GM18951 (cell line): ENCODE data around the gene ERBB4.
"Not testable (repeated sequence)": the region's sequence is repeated elsewhere in the genome, so short reads cannot be mapped to it uniquely, and the experiment has no call there.

Experiments
- POLR2A ChIP-seq: IDR thresholded peaks from 4 replicates; pipeline ENCODE4 v1.6.1; 2011; ENCODE audit warnings: mild to moderate bottlenecking; ENCODE audit not compliant: insufficient read length, insufficient read depth; ENCODE audit errors: extremely low read depth
- in situ Hi-C: fragments of 300-500 bp; cut with MboI; formaldehyde crosslinking; loops from one replicate; pipeline ENCODE4 v1.12.0; 2022; ENCODE audit warnings: low sequenced_read_pairs, mixed read lengths, inconsistent platforms; ENCODE audit not compliant: unreplicated experiment

ERBB4 gene

GRCh38 chr2:211665299-211665698 lies 873.3 kb downstream of the ERBB4 start:
- in situ Hi-C loops: no loop called here
- TF ChIP-seq POLR2A: no peak

GRCh38 chr2:211664321-211664720 lies 874.3 kb downstream of the ERBB4 start:
- no peak for TF ChIP-seq POLR2A

DNA sequence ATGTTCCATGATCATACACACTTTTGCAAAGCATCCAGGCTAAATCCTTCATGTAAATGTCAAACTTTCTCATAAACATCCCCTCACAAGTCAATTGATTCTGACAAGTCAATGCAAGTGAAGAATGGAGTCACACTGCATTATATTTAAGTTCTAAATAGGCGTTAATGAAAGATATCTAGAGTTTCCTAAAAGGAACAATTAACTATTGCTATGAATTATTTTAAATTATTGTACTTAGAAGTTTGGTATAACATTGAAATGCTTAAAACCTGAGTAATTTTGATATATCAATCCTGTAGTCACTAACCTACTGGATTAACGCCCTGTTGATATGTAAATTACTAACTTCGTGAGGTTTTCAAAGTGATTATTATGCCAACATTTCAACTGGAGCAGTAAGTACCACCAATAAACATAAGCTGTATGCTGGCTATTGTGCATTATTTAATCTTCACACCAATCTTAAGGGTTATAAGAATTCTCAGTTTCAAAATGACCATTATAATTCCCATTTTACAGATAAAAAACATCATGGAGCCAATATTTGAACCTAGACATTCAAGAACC lies 884.3 kb downstream of the ERBB4 start:
- TF ChIP-seq POLR2A: no peak
- in situ Hi-C loops: no loop called here

More at GRCh38 chr2:211664321-211664720, 874.3 kb downstream of the ERBB4 start:
- in situ Hi-C loops: no loop called here

- no peak for TF ChIP-seq POLR2A
- in situ Hi-C loops: no loop called here
These were observed 886.3 kb downstream of the ERBB4 start for GRCh38 chr2:211652327-211652726.

DNA sequence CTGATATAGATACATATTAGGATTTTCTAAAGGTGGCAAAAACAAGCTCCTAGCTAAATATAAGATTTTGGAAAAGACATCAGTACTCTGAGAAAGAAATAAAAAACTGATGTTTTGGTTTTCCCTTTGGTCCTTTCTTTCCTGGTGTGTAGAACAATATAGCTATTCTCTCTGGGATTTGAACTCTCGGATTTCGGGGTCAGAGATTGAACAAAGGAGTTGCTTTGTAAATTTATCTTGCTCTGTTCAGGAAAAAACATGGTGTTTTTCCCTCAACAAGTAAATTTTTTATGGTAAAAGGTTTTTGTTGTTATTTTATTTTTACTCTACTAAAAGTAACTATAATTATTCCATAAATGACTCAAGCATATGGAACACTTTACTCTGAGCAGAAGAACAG lies 889.3 kb downstream of the ERBB4 start:
- no peak for TF ChIP-seq POLR2A
- in situ Hi-C loops: no loop called here

- in situ Hi-C loops: no loop called here
- TF ChIP-seq POLR2A: no peak
These were observed 907.1 kb downstream of the ERBB4 start for GRCh38 chr2:211631503-211631902.

DNA sequence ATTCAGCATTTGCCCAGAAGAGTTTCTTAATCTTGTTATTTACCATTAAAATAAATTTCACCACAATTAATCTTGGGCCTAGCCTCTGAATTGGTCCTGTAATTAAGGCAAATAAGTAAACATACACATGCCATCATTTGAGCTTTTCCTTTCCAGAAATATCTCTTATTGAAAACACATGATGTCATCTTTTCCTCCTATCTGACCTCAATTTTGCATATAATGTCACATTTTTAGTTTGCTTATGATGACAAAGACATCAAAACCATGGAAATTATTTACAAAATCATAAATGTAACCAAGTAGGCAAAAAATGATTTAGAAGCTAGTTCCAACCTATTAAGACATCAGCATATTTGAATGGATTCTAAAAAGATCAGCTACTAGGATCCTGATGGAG lies 915.5 kb downstream of the ERBB4 start:
- no peak for TF ChIP-seq POLR2A

GRCh38 chr2:211620986-211621385 lies 917.6 kb downstream of the ERBB4 start:
- no peak for TF ChIP-seq POLR2A
- in situ Hi-C loops: no loop called here

More for the DNA sequence above, 915.5 kb downstream of the ERBB4 start:
- in situ Hi-C loops: no loop called here

DNA sequence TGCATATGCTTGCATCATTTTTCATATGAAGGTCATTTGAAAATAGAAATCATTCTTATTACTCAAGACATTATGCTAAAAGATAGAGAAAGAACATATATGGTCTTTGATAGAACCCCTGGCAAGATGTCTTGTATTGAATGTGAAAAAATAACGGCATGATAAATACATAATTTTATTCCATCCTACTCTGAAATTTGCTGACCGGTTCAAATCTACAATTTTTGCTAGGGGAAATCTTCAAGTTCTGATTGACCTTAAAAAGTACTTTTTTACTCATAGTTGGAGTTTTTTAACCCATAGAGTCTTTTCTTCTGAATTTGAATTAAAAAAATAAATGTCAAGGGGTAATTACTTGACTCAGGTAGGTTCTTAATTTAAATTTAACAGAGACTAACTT lies 920.8 kb downstream of the ERBB4 start:
- in situ Hi-C loops: no loop called here
- no peak for TF ChIP-seq POLR2A

GRCh38 chr2:211611621-211612020 lies 927.0 kb downstream of the ERBB4 start:
- no peak for TF ChIP-seq POLR2A
- in situ Hi-C loops: no loop called here

- no peak for TF ChIP-seq POLR2A
- in situ Hi-C loops: no loop called here
These were observed 927.5 kb downstream of the ERBB4 start for GRCh38 chr2:211611061-211611518.

DNA sequence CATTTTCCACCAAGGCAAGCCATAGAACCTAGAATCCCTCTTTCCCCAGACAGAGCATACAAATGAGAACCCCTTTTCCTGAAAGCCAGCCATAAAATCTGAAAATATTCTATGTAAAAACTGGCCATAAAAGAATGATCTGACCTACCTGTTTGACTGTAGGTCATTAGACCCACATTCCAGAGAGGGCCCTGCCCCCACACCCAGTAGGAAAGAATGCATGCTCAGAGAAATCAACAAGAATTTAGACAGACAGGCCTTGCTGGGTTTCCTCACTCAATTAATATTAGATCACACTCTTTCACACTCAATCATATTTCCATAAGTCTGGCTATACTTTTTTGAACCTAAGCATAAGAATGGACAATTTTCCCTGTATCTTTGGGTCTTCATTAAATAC lies 929.5 kb downstream of the ERBB4 start:
- in situ Hi-C loops: no loop called here
- no peak for TF ChIP-seq POLR2A

DNA sequence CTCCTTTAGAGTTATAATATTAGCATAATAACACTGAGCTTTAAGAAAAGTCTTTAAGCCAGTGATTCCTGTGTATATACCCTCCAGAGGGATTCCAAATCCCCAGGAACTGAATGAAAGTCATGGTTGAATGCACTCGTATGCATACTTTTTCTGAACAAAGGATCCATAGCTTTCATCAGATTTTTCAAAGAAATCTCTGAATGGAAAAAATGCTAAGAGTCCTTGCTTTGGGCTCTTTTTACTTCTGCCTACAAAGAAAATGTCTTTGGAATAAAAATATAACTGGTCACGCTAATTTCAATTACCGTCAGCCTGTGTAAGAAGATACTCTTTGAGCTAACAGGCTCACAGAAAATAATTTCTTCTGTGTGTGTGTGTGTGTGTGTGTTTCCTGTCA lies 939.5 kb downstream of the ERBB4 start:
- in situ Hi-C loops: no loop called here
- TF ChIP-seq POLR2A: no peak

DNA sequence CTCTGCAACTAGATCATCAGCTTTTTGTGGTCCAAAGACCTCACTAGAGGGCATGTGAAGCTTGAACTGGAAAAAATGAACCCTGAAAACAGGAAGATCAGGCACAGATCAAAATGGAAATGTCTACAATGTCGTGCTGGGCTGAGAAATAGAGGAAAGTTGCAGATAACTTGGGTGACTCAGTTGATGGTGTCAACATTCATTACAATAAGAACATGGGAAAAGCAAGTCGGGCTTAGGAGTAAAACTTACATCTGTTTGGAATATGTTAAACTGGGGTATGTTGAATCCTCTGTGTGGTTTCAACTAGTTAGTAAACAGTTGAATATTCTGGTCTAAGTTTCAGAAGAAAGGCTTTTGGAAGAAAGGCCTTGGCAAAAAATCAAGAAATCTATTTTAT lies 940.4 kb downstream of the ERBB4 start:
- in situ Hi-C loops: no loop called here
- no peak for TF ChIP-seq POLR2A

- in situ Hi-C loops: not testable (repeated sequence)
These were observed 946.6 kb downstream of the ERBB4 start for GRCh38 chr2:211592006-211592405.
